Brain microvascular endothelial cell (primary cell): Measurements from ENCODE around the gene TACR1.
"Not testable (repeated sequence)": the region's sequence is repeated elsewhere in the genome, so short reads cannot be mapped to it uniquely, and the experiment has no call there.

Experiments used
- DNase-seq: peaks from one replicate; pipeline ENCODE4 v3.0.0-alpha.2; 2020
- H3K27ac ChIP-seq: fragments of 250-450 bp; sonication (Bioruptor Pico); 2 replicates; pipeline ENCODE4 v1.5.1; 2020; ENCODE audit warnings: mild to moderate bottlenecking, moderate library complexity
- H3K27me3 ChIP-seq: fragments of 250-450 bp; sonication (Bioruptor Pico); replicated peaks from 2 replicates; pipeline ENCODE4 v1.5.1; 2020; ENCODE audit warnings: mild to moderate bottlenecking
- H3K36me3 ChIP-seq: fragments of 250-450 bp; sonication (Bioruptor Pico); replicated peaks from 2 replicates; pipeline ENCODE4 v1.5.1; 2020; ENCODE audit warnings: mild to moderate bottlenecking
- H3K4me3 ChIP-seq: 2 replicates; pipeline ENCODE4 v1.5.1; 2011; ENCODE audit warnings: low read depth, mild to moderate bottlenecking, control low read depth, low read length, moderate library complexity
- in situ Hi-C: cut with HindIII; loops from 2 replicates; pipeline ENCODE4 v1.10.0; 2017; ENCODE audit warnings: low sequenced_read_pairs, low pct_ligation_motif_present
- TF ChIP-seq, protein P1 (sequence below): IDR thresholded peaks from 2 replicates; pipeline ENCODE4 v1.5.1; 2011; ENCODE audit warnings: low read depth, mild to moderate bottlenecking, moderate library complexity, low read length, control low read depth, inconsistent platforms; ENCODE audit errors: missing control alignments

TACR1 gene

DNA sequence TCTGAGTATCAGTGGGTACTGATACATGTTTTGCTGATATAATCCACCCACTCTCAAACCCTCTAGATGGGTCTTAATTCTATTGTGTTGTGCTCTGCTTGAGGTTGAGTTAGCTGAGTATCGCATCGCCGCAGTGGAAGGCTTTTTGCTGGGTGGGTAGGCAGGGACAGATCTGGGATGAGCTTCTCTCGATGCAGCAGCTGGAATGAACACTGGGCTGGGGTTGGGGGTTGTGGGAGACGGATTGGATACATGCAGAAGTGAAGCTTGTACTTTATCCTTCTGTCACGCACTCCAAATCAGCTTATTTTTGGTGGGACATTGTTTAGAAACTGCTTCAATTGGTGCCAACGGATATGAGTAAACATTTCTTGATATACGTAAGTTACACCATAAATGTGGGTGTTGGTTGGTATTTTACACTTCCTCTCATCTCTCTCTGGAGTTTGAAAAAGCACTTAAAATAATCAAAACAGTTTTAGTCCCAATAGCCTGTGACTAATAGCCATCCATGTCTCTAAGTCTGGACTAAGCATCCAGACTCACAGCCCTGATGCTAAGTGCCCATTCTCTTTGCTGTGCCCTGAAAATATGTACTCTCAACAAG lies 133.8 kb downstream of the TACR1 start:
- Histone ChIP-seq H3K27me3 (no peaks in the 10 kb centered on the region), H3K27ac (no peak overlapping the region), H3K36me3 (no peaks in the 10 kb centered on the region), H3K4me3 (no peak overlapping the region)
- TF ChIP-seq, protein P1, sequence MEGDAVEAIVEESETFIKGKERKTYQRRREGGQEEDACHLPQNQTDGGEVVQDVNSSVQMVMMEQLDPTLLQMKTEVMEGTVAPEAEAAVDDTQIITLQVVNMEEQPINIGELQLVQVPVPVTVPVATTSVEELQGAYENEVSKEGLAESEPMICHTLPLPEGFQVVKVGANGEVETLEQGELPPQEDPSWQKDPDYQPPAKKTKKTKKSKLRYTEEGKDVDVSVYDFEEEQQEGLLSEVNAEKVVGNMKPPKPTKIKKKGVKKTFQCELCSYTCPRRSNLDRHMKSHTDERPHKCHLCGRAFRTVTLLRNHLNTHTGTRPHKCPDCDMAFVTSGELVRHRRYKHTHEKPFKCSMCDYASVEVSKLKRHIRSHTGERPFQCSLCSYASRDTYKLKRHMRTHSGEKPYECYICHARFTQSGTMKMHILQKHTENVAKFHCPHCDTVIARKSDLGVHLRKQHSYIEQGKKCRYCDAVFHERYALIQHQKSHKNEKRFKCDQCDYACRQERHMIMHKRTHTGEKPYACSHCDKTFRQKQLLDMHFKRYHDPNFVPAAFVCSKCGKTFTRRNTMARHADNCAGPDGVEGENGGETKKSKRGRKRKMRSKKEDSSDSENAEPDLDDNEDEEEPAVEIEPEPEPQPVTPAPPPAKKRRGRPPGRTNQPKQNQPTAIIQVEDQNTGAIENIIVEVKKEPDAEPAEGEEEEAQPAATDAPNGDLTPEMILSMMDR, result no peak
- DNase-seq, result no peak
- in situ Hi-C loops, result no loop called here

DNA sequence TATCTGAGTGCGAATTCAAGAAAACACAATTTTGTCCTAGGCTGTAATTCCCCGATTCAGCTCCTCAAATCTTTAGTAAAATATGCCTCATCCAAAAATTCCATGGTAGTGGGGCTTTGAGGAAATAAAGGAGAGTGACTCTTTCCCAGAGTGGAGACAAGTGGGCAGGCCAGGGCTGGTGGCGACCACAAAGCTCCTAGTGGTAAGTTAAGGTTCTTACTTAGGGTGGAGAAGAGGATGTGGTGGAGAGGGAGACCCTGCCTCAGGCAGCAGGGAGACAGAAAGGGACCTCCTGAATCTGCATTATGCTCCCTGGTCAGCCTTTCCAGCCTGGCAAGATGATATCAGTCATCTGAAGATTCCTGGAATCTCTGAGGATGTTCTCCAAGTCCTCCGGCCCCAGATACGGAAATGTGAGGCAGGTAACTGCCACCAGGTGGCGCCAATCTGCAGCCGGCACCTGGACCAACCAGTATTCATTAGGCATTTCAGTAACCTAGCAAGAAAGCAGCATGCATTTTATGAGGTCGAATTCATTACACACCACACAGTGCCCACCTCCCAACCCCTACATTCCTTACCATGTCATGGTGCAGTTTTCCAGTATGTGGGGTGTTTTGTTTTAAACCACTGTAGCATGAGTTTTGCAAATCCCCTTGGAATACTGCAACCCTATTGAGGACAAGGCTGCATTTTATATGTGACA lies 134.5 kb downstream of the TACR1 start:
- no peaks in the 10 kb centered on the region for H3K36me3 ChIP-seq
- no peaks in the 10 kb centered on the region for H3K27me3 ChIP-seq
- in situ Hi-C loops, result no loop called here
- TF ChIP-seq, protein P1, result peak; percentile 93
- peak; percentile 60 for DNase-seq
- no peak overlapping the region for H3K27ac ChIP-seq
- no peak overlapping the region for H3K4me3 ChIP-seq

DNA sequence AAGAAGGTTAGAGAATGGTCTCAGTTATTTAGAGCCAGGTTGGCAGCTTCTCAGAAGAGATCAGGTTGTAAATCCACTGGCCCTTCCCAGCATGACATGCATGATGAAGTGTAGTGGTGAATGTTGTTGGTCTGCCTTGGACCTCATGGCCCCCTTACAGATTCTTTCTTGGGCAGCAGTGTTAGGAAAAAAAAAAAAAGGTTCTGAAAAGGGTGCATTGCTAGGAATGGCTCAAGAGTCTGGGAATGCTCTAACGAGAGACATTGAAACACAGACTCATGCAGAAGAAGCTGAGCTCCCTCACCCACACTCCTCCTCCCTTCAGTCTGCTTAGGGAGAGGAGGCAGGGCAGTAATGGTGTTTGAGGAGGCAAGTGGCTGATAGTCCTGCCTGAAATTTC lies 135.4 kb downstream of the TACR1 start:
- DNase-seq, result no peak
- Histone ChIP-seq H3K27ac (no peak overlapping the region), H3K36me3 (no peaks in the 10 kb centered on the region), H3K27me3 (no peaks in the 10 kb centered on the region), H3K4me3 (no peak overlapping the region)
- in situ Hi-C loops, result no loop called here
- TF ChIP-seq, protein P1, result no peak

DNA sequence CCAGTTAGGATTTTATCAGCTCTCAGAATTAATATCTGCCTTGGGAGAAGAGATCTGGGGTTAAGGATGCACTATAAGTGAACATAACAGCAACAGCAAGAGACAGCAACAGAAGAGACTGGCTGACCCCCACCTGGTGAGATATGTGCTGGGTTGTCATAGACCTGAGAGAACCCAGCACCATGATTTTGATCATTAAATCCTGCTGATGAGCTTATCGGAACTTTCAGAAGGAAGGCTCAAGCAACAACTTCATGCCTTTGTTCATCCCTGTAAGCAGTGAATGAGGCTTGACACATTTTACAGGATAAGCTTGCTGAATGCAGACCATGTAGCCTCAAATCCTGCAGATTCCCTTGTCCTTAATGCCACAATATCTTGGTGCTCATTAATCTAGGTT lies 140.9 kb downstream of the TACR1 start:
- in situ Hi-C loops, result no loop called here
- H3K36me3 ChIP-seq, result no peaks in the 10 kb centered on the region
- TF ChIP-seq, protein P1, result no peak
- H3K27ac ChIP-seq, result no peak overlapping the region
- DNase-seq, result no peak
- no peak overlapping the region for H3K4me3 ChIP-seq
- H3K27me3 ChIP-seq, result no peaks in the 10 kb centered on the region

DNA sequence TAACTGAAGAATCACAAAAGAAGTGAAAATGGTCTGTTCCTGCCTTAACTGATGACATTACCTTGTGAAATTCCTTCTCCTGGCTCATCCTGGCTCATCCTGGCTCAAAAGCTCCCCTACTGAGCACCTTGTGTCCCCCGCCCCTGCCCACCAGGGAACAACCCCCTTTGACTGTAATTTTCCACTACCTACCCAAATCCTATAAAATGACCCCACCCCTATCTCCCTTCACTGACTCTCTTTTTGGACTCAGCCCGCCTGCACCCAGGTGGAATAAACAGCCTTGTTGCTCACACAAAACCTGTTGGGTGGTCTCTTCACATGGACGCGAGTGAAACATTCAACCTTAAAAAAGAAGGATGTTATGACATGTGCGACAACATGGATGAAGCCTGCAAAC lies 142.2 kb downstream of the TACR1 start:
- DNase-seq, H3K4me3 ChIP-seq, H3K36me3 ChIP-seq, in situ Hi-C loops, H3K27me3 ChIP-seq, H3K27ac ChIP-seq: not testable (repeated sequence)

DNA sequence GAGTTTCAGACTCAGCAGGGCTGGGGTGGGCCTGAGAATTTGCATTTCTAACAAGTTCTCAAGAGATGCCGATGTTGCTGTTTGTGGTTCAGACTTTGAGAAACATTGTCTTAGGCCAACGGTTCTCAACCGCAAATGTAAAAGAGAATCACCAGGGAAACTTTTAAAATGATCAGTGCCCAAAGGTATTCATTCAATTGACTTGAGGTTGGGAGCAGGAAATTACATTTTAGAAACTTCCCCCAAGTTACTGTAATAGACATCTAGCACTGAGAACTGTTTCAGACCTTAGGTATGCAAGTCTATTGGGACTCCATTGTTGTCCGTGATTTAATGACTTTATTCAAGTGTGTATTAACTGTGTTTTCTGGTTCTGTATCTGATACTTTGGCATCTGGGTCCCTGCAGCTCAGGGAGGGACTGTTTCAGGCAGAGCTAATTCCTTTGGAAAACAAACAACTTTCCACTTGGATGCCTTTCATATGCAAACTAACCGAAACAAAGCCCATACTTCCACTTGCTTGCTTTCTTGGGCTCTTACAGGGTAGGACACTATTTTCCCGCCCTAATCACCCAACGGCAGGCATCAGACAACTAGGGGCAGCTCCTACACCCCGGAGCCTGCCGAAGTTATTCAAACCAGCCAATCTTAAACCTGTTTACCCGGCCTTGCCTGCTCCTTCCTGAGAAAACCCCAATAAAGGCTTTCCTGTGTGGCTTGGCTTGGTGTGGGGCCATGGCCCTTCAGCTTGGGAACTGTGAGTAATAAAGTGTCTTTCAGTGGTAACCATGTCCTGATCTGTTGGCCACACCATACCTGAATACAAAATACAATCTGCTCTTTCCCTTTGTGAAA lies 143.3 kb downstream of the TACR1 start:
- H3K36me3 ChIP-seq, result no peaks in the 10 kb centered on the region
- H3K27ac ChIP-seq, result no peak overlapping the region
- no peak for DNase-seq
- TF ChIP-seq, protein P1, result no peak
- in situ Hi-C loops, result no loop called here
- no peaks in the 10 kb centered on the region for H3K27me3 ChIP-seq
- H3K4me3 ChIP-seq, result no peak overlapping the region
